GM20431 (cell line): Measurements from ENCODE around the gene USP43.
"Not testable (repeated sequence)": the region's sequence is repeated elsewhere in the genome, so short reads cannot be mapped to it uniquely, and the experiment has no call there.

ENCODE experiments used
- in situ Hi-C: fragments of 300-500 bp; cut with MseI, MboI; formaldehyde crosslinking; loops from one replicate; pipeline ENCODE4 v1.15.0; 2020; ENCODE audit warnings: low sequenced_read_pairs; ENCODE audit not compliant: unreplicated experiment

Gene USP43, protein sequence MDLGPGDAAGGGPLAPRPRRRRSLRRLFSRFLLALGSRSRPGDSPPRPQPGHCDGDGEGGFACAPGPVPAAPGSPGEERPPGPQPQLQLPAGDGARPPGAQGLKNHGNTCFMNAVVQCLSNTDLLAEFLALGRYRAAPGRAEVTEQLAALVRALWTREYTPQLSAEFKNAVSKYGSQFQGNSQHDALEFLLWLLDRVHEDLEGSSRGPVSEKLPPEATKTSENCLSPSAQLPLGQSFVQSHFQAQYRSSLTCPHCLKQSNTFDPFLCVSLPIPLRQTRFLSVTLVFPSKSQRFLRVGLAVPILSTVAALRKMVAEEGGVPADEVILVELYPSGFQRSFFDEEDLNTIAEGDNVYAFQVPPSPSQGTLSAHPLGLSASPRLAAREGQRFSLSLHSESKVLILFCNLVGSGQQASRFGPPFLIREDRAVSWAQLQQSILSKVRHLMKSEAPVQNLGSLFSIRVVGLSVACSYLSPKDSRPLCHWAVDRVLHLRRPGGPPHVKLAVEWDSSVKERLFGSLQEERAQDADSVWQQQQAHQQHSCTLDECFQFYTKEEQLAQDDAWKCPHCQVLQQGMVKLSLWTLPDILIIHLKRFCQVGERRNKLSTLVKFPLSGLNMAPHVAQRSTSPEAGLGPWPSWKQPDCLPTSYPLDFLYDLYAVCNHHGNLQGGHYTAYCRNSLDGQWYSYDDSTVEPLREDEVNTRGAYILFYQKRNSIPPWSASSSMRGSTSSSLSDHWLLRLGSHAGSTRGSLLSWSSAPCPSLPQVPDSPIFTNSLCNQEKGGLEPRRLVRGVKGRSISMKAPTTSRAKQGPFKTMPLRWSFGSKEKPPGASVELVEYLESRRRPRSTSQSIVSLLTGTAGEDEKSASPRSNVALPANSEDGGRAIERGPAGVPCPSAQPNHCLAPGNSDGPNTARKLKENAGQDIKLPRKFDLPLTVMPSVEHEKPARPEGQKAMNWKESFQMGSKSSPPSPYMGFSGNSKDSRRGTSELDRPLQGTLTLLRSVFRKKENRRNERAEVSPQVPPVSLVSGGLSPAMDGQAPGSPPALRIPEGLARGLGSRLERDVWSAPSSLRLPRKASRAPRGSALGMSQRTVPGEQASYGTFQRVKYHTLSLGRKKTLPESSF

DNA sequence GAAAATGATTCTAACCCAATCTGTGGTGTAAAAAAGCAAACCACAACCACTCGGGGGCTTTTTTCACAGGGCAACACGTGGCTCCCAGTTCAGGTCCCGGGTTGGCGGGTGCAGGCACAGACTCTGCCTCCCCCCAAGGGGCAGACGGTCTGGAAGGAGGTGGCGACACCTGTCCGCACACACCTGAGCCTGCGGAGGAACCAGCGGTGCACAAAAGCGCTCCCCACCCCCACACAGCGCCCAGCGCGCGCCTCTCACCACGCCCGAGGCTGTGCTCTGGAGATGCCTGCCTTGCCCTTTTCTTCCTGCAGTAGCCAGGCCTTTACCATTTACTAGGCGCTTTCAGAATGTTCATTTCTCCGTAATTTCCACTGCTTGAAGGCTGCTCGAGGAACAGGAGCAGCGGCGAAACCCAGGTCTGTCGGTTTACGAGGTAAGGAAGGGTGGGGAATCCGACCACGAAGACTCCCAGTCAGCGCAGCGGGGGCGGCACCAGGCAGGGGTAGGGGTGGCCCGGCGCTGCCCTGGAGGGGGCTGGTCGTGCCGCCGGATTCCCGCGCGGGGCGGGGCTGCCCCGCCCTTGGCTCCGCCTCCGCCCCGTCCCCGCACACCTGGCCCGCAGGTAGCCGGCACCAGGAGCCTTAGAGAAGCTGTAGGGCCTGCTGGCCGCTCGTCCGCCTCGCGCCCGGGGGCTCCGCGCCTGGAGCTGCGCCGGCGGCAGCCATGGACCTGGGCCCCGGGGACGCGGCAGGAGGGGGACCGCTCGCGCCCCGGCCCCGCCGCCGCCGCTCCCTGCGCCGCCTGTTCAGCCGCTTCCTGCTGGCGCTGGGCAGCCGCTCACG lies at the start of gene USP43:
USP43 (plus strand) TSS at position 608 of the 842 bp plus-strand sequence; CDS start at position 724, 116 bp downstream.
- in situ Hi-C loops: no loop called here

DNA sequence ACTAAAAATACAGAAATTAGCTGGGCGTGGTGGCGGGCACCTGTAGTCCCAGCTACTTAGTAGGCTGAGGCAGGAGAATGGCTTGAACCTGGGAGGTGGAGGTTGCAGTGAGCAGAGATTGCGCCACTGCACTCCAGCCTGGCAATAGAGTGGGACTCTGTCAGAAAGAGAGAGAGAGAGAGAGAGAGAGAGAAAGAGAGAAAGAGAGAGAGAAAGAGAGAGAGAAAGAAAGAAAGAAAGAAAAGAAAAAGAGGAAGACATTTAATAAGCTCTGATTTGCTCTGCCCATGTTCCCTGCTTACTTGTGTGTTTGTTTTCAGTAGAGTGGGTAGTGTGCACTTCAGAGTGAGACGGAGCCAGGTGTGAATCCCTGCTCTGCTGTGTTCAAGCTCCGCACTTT lies 47.7 kb upstream of the USP43 start:
- in situ Hi-C loops: not testable (repeated sequence)

DNA sequence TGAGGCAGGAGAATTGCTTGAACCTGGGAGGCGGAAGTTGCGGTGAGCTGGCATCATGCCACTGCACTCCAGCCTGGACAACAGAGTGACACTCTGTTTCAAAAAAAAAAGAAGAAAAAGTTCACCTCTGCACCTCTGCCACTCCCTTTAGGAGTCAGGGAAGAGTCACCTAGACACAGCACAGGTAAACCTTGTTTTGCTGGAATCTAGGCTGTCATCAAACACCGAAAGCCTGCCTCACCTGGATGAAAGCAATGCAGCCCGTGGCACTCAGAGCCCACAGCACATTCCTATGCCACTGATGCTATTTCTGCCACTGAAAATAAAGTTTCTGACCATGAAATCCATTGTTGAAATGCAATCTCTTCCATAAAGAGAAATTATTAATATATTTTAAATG lies 46.7 kb upstream of the USP43 start:
- in situ Hi-C loops: no loop called here

DNA sequence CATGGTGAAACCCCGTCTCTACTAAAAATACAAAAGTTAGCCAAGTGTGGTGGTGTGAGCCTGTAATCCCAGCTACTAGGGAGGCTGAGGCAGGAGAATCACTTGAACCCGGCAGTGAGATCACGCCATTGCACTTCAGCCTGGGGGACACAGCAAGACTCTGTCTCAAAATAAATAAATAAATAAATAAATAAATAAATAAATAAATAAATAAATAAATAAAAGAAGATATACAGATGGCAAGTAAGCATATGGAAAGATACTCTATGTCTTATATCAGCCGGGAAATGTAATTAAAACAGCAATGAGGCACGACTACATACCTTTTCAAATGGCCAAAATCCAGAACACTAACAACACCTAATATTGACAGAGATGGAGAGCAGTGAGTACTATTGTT lies 40.7 kb upstream of the USP43 start:
- in situ Hi-C loops: not testable (repeated sequence)

DNA sequence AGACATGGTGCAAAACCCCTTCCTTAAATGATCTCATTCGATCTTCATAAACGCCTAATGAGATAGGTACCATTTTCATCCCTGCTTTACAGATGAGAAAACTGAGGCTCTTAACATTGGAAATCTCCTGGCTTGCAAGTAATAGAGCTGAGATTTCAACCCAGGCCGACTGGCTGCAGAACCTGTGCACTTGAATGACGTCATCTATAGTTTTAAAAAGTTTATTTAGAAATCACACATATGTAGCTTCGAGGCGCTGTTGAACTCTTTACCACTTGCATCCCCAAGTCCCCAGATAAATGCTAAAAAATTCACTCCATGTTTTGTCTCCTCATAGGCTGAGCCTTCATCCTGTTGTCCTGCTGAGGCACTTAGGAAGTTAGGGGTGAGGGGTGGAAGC lies 38.9 kb upstream of the USP43 start:
- in situ Hi-C loops: no loop called here

DNA sequence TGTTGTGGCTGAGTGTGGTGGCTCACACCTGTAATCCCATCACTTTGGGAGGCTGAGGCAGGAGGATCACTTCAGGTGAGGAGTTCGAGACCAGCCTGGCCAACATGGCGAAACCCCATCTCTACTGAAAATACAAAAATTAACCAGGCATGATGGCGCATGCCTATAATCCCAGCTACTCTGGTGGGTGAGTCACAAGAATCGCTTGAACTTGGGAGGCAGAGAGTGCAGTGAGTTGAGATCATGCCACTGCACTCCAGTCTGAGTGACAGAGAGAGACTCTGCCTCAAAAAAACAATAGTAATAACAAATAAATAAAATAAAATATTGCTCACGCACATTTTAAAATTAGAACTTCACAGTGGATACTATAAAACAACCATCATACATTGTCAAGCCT lies 38.3 kb upstream of the USP43 start:
- in situ Hi-C loops: not testable (repeated sequence)

DNA sequence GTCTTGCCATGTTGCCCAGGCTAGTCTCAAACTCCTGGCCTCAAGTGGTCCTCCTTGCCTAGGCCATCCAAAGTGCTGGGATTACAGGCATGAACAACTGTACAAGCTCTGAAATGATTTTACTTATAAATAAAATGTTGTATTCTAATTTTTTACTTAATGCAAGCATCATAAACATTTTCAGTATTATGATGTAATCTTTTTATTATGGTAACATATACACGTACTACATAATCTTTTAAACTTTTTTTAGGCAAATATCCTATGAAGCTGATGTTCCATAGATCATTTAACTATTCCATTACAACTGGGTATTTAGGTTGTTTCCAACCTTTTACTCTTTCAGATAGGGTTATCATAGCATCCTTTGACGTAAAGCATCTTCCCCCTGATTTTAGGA lies 33.8 kb upstream of the USP43 start:
- in situ Hi-C loops: no loop called here

DNA sequence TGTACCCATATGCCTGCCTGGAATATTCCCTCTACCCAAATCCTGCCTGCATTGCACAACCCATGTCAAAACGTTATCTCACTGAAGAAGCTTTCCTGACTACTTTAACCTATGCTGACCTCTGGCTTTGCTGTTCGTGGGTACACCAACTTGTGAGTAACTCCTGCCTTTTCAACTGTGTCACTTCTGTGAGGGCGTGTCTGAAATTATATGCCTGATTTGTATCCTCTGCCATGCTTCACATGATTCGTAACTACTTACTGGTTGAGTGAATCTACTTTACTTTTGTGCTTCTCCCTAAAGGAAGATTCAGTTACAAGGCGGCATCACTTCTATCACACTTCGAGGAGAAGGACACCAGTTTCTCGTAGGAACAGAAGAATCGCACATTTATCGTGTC lies 33.3 kb upstream of the USP43 start:
- in situ Hi-C loops: no loop called here

DNA sequence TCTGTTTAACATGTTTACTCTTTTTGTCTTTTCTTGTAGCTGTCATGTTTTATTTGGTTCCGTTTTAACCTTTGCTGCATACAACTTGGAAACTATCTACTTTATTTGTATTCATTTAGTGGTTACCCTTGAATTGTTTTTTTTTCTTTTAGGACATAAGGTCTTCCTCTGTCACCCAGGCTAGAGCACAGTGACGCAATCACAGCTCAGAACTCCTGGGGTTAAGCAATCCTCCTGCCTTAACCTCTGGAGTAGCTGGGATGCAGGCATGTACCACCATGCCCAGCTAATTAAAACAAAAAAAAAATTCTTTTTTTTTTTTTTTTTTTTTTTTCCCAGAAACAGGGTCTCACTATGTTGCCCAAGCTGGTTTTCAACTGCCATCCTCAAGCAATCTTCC lies 29.8 kb upstream of the USP43 start:
- in situ Hi-C loops: no loop called here

DNA sequence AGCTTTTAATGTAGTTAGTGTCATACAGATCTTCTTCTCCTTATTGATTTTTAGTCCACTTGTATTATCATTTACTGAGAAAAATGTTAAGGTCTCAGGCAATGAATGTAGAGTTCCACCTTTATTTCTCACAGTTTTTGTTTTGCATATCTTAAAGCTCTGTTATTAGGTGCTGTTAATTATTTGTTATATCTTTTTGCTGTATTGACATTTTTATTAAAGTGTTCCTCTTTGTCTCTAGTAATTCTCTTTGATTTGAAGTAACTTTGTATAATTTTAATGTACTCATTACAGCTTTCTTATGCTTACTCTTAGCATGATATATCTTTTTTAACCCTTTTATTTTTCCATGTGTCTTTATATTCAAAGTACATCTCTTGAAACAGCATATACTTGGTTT lies 22.4 kb upstream of the USP43 start:
- in situ Hi-C loops: no loop called here

DNA sequence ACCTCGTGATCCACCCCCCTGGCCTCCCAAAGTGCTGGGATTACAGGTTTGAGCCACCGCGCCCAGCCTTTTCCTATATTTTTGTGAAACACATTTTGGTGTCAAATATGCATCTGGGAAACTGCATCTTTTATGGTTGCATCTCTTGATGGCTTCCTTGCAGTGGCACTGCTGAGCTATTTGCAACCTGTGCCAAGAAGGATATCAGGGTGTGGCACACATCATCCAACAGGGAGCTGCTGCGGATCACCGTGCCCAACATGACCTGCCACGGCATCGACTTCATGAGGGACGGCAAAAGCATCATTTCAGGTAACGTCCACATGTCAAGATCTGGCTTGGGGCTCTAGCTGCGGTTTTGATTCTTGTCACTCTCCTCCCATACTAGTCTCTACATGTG lies 16.8 kb upstream of the USP43 start:
- in situ Hi-C loops: no loop called here

DNA sequence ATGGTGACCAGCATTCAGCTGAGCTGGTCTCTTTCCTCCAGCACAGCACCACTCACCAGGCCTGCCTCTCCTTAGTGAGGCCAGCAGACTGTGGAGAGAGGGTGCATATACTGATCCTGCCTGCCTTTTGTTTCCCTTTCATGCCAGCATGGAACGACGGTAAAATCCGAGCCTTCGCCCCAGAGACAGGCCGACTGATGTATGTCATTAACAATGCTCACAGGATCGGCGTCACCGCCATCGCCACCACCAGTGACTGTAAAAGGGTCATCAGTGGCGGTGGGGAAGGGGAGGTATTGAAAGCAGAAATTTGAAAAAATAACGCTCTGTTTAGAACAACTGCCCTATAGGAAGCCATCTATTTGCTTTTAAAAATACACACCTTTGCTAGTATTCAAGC lies 12.6 kb upstream of the USP43 start:
- in situ Hi-C loops: no loop called here

DNA sequence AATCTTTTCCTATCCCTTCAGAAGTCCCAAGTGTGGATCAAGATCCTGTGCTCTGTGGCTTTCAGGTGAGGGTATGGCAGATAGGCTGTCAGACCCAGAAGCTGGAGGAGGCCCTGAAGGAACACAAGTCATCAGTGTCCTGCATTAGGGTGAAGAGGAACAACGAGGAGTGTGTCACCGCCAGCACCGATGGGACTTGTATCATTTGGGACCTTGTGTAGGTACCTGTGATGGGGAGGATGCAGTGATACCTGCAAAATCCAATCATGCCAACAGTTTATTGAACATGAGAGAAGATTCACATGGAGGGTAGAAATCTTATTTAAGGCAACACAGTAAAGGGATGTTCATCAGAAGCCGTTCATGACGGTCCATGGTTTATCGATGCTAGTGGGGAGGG lies 10.0 kb upstream of the USP43 start:
- in situ Hi-C loops: no loop called here

DNA sequence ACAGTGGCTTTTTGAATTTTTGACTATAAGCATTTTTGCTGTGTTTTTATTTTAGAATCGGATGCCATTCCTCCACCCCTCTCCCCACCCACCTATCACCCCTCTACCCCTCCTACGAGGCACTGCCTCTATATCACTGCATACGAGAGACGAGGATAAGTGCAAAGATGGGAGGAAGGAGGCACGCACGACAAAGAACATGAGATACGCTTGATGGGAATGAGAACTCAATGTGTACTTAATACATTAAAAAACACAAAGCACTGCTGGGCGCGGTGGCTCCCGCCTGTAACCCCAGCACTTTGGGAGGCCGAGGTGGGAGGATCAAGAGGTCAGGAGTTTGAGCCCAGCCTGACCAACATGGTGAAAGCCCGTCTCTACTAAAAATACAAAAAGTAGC lies 8.8 kb upstream of the USP43 start:
- in situ Hi-C loops: no loop called here

DNA sequence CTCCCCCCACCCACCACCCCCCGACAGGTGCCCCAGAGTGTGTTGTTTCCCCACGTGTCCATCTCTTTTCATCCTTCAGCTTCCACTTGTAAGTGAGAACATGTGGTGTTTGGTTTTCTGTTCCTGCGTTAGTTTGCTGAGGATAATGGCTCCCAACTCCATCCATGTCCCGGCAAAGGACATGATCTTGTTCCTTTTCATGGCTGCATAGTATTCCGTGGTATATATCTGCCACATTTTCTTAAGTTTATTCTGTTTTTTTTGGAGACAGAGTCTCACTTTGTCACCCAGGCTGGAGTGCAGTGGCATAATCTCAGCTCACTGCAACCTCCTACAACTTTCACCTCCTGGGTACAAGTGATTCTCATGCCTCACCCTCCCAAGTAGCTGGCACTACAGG lies 4.9 kb upstream of the USP43 start:
- in situ Hi-C loops: not testable (repeated sequence)

DNA sequence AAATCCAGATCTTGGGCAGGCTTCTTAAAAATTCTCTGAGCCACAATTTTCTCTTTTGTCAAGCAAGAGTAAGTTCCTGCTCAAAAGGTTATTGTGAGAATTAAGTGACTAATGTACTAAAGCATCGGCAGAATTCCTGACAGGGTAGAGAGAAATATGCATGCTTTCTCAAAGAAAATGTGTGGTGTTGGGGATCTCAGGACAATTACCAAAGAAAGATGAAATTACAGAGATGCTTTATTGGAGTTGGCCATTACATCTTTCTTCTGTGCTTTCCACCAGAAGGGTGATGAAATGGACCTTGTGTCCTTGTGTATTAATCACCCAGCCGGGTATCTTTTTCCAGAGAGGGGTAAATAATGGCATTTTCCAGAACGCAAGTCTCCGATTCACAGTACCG lies 1.7 kb upstream of the USP43 start:
- in situ Hi-C loops: no loop called here

DNA sequence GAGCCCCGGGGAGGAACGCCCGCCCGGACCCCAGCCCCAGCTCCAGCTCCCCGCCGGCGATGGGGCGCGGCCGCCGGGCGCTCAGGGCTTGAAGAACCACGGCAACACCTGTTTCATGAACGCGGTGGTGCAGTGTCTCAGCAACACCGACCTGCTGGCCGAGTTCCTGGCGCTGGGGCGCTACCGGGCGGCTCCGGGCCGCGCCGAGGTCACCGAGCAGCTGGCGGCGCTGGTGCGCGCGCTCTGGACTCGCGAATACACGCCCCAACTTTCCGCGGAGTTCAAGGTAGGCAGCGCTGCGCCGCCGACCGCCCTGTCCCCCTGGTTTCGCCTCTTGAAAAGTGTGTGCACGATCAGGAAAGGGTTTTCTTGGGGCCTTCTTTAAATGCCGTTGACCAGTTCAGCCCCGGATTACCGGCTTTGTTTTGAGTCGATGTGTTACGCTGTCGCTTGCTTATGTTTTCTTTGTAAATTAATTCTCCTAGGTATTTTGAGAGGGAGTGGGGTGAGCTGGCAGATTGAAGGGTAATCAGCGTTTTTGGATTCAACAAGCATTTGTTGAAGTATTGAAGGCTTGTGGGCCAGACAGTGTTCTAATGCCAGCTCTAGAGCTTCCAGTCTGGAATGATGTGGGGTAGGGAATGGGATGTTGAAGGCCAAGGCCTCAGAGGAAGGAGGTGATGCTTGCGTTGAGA lies 681 bp downstream of the USP43 start:
- in situ Hi-C loops: no loop called here

DNA sequence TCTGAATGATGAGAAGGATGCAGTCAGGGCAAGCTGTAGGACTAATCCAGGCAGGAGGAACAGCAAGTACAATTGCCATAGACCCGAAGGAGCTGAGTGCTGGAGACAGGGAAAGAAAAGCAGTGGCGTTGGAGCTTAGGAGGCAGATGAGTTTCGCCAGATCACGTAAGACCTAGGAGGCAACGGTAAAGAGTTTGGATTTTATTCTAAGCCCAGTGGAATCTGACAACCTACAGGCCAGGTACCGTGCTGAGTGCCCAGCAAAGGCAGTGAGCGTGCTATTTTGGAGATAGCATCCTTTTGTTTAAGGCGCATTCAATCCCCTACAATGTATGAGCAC lies 1.2 kb downstream of the USP43 start:
- in situ Hi-C loops: no loop called here

DNA sequence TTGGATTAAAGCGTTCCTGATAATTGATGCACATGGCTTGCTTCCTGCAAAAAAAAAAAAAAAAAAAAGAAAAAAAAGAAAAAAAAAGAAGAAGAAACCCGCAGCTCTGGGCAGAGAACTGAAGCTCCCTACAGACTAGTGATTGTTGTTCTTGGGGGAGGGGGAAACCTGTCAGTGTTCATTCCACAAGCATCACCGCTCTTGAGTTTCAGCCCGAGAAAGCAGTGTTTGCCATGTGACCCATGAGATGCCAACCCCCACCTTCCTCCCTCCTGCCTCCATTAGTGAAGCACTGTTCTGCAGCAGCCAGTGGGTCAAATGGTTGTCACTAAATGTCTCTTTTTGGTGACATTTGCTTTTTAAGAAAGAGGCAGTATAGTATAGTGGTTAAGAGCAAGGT lies 1.7 kb downstream of the USP43 start:
- in situ Hi-C loops: no loop called here
